Transverse colon (tissue), 4 donors: ENCODE measurements around the gene ATP6V1B1. TPM values are rescaled to one million over a fixed set of nuclear protein-coding genes. Genes with fewer than 3 reads are reported as not detected.

ENCODE experiments used
- DNase-seq: peaks from one replicate; pipeline ENCODE4 v3.0.0-alpha.2; 2019
- H3K27ac ChIP-seq, 4 donors: fragments of 200-600 bp; sonication (generic); 2 replicates each; pipeline ENCODE4 v1.5.1; 2016 to 2018; ENCODE audit warnings: inconsistent platforms in 4 of 4
- H3K27me3 ChIP-seq: fragments of 200-600 bp; sonication (generic); 2 replicates; pipeline ENCODE4 v1.5.1; 2017; ENCODE audit warnings: inconsistent platforms
- H3K36me3 ChIP-seq, 4 donors: fragments of 200-600 bp; sonication (generic); 2 replicates each; pipeline ENCODE4 v1.5.1; 2017 to 2019; ENCODE audit warnings: inconsistent platforms in 4 of 4
- H3K4me1 ChIP-seq, 4 donors: fragments of 200-600 bp; sonication (generic); 2 replicates each; pipeline ENCODE4 v1.5.1; 2017 to 2020; ENCODE audit warnings: inconsistent platforms in 4 of 4
- H3K4me3 ChIP-seq, 4 donors: fragments of 200-600 bp; sonication (generic); 1 replicate in 1 of 4; 2 replicates in 3 of 4; pipeline versions ENCODE4 v1.5.1 to v1.6.1; 2017 to 2019; ENCODE audit warnings: inconsistent platforms in 4 of 4
- H3K9me3 ChIP-seq, 2 donors: fragments of 200-600 bp; sonication (generic); 2 replicates each; pipeline ENCODE4 v1.5.1; 2017 to 2019; ENCODE audit warnings: inconsistent platforms in 2 of 2
- EP300 ChIP-seq: sonication (generic); formaldehyde crosslinking; IDR thresholded peaks from one replicate; pipeline ENCODE4 v1.6.1; 2017; ENCODE audit warnings: antibody characterized with exemption, low read depth
- POLR2A ChIP-seq: fragments of 450-650 bp; IDR thresholded peaks from one replicate; pipeline ENCODE4 v1.6.1; 2016; ENCODE audit warnings: antibody characterized with exemption, mild to moderate bottlenecking, moderate library complexity
- POLR2AphosphoS5 ChIP-seq, 3 donors: sonication (generic); formaldehyde crosslinking; IDR thresholded peaks; one replicate each; pipeline ENCODE4 v1.6.1; 2016; ENCODE audit warnings: antibody characterized with exemption in 3 of 3
- WGBS, 2 donors: methylation state at CpG; one replicate each; pipeline ENCODE4 v1.1.5; 2018; ENCODE audit warnings: low coverage in 1 of 2; 5-methylcytosine and 5-hydroxymethylcytosine counted together
- in situ Hi-C, 4 donors: fragments of 200-750 bp; cut with MboI; loops; one replicate each; pipeline versions ENCODE4 v1.15.0 to v1.15.1; 2017; ENCODE audit warnings: low sequenced_read_pairs in 3 of 4, low pct_ligation_motif_present in 1 of 4, low pct_unique_long_range_greater_than_20kb in 1 of 4
- intact Hi-C: fragments of 100-400 bp; cut with DNase I; formaldehyde crosslinking; loops from one replicate; pipeline ENCODE4 v1.15.1; 2023; ENCODE audit warnings: low total_unique reads
- total RNA-seq, 4 donors: library from RNA; depleted of rRNA; stranded (reverse); fragments of >200 nt; gene quantifications; one replicate each; pipeline ENCODE4 v1.1.0, GENCODE V29; 2016
- TF ChIP-seq, protein P1 (sequence below), 5 experiments: fragments of 200-600 bp in 3 of 5; fragments of 450-650 bp in 2 of 5; sonication (generic) in 3 of 5; IDR thresholded peaks; 1 replicate in 2 of 5; 2 replicates in 3 of 5; pipeline ENCODE4 v1.5.1; 2016 to 2017; ENCODE audit warnings: antibody characterized with exemption in 5 of 5, inconsistent platforms in 3 of 5, mild to moderate bottlenecking in 2 of 5, moderate library complexity in 1 of 5

ATP6V1B1 gene
- total RNA-seq, 4 donors from 2014 or later = not detected

DNA sequence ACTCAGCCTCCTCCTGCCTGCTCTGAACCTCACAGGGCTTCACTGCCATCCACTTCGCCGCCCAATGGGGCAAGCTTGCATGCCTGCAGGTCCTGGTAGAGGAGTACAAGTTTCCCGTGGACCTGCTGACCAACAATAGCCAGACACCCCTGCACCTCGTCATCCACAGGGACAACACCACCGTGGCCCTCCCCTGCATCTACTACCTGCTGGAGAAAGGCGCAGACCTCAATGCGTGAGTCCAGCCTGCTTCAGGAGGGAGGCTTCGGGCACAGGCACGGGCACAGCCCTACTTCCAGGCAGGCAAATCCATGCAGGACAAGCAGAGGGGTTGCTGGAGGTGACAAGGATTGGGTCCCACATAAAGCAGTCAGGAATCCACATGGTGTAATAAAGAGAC, 43.9 kb downstream of the ATP6V1B1 start:
- no peaks in the 10 kb centered on the region for H3K27me3 ChIP-seq
- no peak for DNase-seq
- peaks cover 5 to 21% (median 15%) of the 10 kb centered on the region in 4 donors for H3K4me1 ChIP-seq
- no peaks in the 10 kb centered on the region for H3K36me3 ChIP-seq
- H3K4me3 ChIP-seq = no peak overlapping the region
- WGBS, 2 donors = 93 to 100% methylated on average over 3 to 9 of the region's 9 CpGs
- H3K9me3 ChIP-seq = no peaks in the 10 kb centered on the region
- TF ChIP-seq, protein P1, sequence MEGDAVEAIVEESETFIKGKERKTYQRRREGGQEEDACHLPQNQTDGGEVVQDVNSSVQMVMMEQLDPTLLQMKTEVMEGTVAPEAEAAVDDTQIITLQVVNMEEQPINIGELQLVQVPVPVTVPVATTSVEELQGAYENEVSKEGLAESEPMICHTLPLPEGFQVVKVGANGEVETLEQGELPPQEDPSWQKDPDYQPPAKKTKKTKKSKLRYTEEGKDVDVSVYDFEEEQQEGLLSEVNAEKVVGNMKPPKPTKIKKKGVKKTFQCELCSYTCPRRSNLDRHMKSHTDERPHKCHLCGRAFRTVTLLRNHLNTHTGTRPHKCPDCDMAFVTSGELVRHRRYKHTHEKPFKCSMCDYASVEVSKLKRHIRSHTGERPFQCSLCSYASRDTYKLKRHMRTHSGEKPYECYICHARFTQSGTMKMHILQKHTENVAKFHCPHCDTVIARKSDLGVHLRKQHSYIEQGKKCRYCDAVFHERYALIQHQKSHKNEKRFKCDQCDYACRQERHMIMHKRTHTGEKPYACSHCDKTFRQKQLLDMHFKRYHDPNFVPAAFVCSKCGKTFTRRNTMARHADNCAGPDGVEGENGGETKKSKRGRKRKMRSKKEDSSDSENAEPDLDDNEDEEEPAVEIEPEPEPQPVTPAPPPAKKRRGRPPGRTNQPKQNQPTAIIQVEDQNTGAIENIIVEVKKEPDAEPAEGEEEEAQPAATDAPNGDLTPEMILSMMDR (IDR thresholded peaks at IDR 0.05) = no peak
- TF ChIP-seq POLR2AphosphoS5 (IDR thresholded peaks at IDR 0.05) (no peak), POLR2A (no peak), EP300 (no peak)
- intact Hi-C loops (no loop called here), in situ Hi-C loops (no loop called here)
- H3K27ac ChIP-seq = peak overlapping the region in 2 of 4 donors; percentile 86 to 90

- Histone ChIP-seq H3K4me3 (no peak overlapping the region), H3K27me3 (no peaks in the 10 kb centered on the region), H3K36me3 (no peaks in the 10 kb centered on the region), H3K9me3 (no peaks in the 10 kb centered on the region), H3K4me1 (peaks cover 5 to 23% (median 17%) of the 10 kb centered on the region in 4 donors), H3K27ac (no peak overlapping the region)
- TF ChIP-seq POLR2A = no peak
- no peak for TF ChIP-seq POLR2AphosphoS5 (IDR thresholded peaks at IDR 0.05)
- no peak for TF ChIP-seq EP300
- TF ChIP-seq, protein P1 (IDR thresholded peaks at IDR 0.05) = no peak
- in situ Hi-C loops (no loop called here), intact Hi-C loops (no loop called here)
- 70 to 90% methylated on average over 2 of the region's 2 CpGs for WGBS, 2 donors
- no peak for DNase-seq
Measured at GRCh38 chr2:70981421-70981820, 45.7 kb downstream of the ATP6V1B1 start.

- no peak for DNase-seq
- no peak overlapping the region for H3K4me3 ChIP-seq
- WGBS, 2 donors = 95 to 100% methylated on average over 4 to 13 of the region's 14 CpGs
- peaks cover 5 to 23% (median 14%) of the 10 kb centered on the region in 4 donors for H3K4me1 ChIP-seq
- no peak overlapping the region for H3K27ac ChIP-seq
- H3K36me3 ChIP-seq = no peaks in the 10 kb centered on the region
- no peaks in the 10 kb centered on the region for H3K27me3 ChIP-seq
- no peaks in the 10 kb centered on the region for H3K9me3 ChIP-seq
- intact Hi-C loops (no loop called here), in situ Hi-C loops (no loop called here)
- TF ChIP-seq EP300 = no peak
- TF ChIP-seq, protein P1 (IDR thresholded peaks at IDR 0.05) = no peak
- TF ChIP-seq POLR2A = no peak
- no peak for TF ChIP-seq POLR2AphosphoS5 (IDR thresholded peaks at IDR 0.05)
Measured at GRCh38 chr2:70981866-70982810, 46.4 kb downstream of the ATP6V1B1 start.

DNA sequence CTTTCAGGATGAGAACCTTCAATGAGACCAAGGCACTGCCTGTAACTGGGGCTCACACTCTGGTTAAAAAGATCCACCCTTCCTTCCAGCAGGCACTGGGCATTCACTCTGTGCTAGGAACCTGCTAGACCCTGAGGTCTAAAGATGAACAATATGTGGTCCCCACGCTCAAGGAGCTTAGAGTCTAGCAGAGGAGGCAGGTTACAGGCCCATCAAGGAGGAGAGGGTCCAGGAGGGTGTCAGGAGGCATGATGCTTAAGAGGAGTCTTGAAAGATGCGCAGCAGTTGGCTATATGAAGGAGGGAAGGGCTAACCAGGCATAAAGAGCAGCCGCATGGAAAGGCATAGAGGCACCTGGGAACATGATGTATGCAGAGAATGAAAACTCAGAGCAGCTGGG, 47.3 kb downstream of the ATP6V1B1 start:
- H3K36me3 ChIP-seq = peaks cover 0 to 5% (median 1%) of the 10 kb centered on the region in 4 donors
- no peak for DNase-seq
- H3K27me3 ChIP-seq = no peaks in the 10 kb centered on the region
- H3K4me1 ChIP-seq = peaks cover 3 to 18% (median 7%) of the 10 kb centered on the region in 4 donors
- intact Hi-C loops = no loop called here
- WGBS, 2 donors = 88 to 94% methylated on average over 3 of the region's 3 CpGs
- H3K27ac ChIP-seq = no peak overlapping the region
- in situ Hi-C loops = no loop called here
- TF ChIP-seq EP300 (no peak), POLR2A (no peak), POLR2AphosphoS5 (IDR thresholded peaks at IDR 0.05) (no peak)
- TF ChIP-seq, protein P1 (IDR thresholded peaks at IDR 0.05) = no peak
- H3K4me3 ChIP-seq = no peak overlapping the region
- H3K9me3 ChIP-seq = no peaks in the 10 kb centered on the region
